ENCODE data around the gene ZBTB5.
A peak's percentile ranks its signal among the peaks of the same experiment; 100 is the strongest.

- peak; percentile 88 for TF ChIP-seq TCF7L2 (IDR thresholded peaks at IDR 0.05; ENCODE audit: low read depth, low read length)
- TF ChIP-seq CTCF (IDR thresholded peaks at IDR 0.05): no peak
- TF ChIP-seq SIN3A (IDR thresholded peaks at IDR 0.05; ENCODE audit: borderline replicate concordance, insufficient read depth, low read depth, low read length): no peak
- TF ChIP-seq REST (IDR thresholded peaks at IDR 0.05; ENCODE audit: insufficient read depth in 1 of 2, low read depth in 2 of 2, low read length in 1 of 2): no peak
- no peak for TF ChIP-seq POLR2AphosphoS5 (IDR thresholded peaks at IDR 0.05; ENCODE audit: low read depth, low read length)
Measured at GRCh38 chr9:37465249-37466036, at the start of gene ZBTB5.
